ENCODE measurements around the gene PPEF2. TPM values are rescaled to one million over a fixed set of nuclear protein-coding genes. Genes with fewer than 3 reads are reported as not detected.

The PPEF2 gene
- total RNA-seq, 1 experiment from 2014 or later, result not detected

- Histone ChIP-seq H3K27ac (ENCODE audit: low read length) (no peak overlapping the region), H3K4me1 (ENCODE audit: control insufficient read depth, insufficient read depth, low read length) (no peaks in the 10 kb centered on the region), H3K27me3 (ENCODE audit: control insufficient read depth, insufficient read depth, low read length) (no peaks in the 10 kb centered on the region), H3K4me3 (ENCODE audit: low read depth in 2 of 2, low read length in 2 of 2) (no peak overlapping the region), H3K9me3 (ENCODE audit: control insufficient read depth, insufficient read depth, low read depth, low read length) (no peaks in the 10 kb centered on the region), H3K36me3 (ENCODE audit: control insufficient read depth, insufficient read depth, low read length) (no peaks in the 10 kb centered on the region)
- intact Hi-C loops (cut with micrococcal nuclease; ENCODE audit: unreplicated experiment), result no loop called here
- ChIA-PET CTCF (no interaction called here), POLR2A (no interaction called here)
- no TSS peak for BruUV-seq (replicated peaks)
- in situ Hi-C loops (cut with HindIII; ENCODE audit: low pct_unique_long_range_greater_than_20kb, low sequenced_read_pairs), result no loop called here
- no peak for DNase-seq (ENCODE audit: low read depth, low spot score)
- ATAC-seq, result no peak
- TF ChIP-seq TCF7L2 (IDR thresholded peaks at IDR 0.05; ENCODE audit: low read depth, low read length) (no peak), POLR2AphosphoS5 (IDR thresholded peaks at IDR 0.05; ENCODE audit: low read depth, low read length) (no peak), REST (IDR thresholded peaks at IDR 0.05; ENCODE audit: insufficient read depth in 1 of 2, low read depth in 2 of 2, low read length in 1 of 2) (no peak), CTCF (IDR thresholded peaks at IDR 0.05) (no peak)
Measured at GRCh38 chr4:75869100-75869499, 33.2 kb downstream of the PPEF2 start.

GRCh38 chr4:75867130-75867529 is 35.1 kb downstream of the PPEF2 start:
- no peaks in the 10 kb centered on the region for H3K4me1 ChIP-seq (ENCODE audit: control insufficient read depth, insufficient read depth, low read length)
- H3K4me3 ChIP-seq (ENCODE audit: low read depth in 2 of 2, low read length in 2 of 2), result no peak overlapping the region
- BruUV-seq (replicated peaks), result no TSS peak
- H3K9me3 ChIP-seq (ENCODE audit: control insufficient read depth, insufficient read depth, low read depth, low read length), result no peaks in the 10 kb centered on the region
- ChIA-PET POLR2A (no interaction called here), CTCF (interaction anchor here (0.6 kb wide), 1 partner anchor 19 kb away, joined by 3 read pairs; no protein-coding TSS in a partner anchor)
- H3K27me3 ChIP-seq (ENCODE audit: control insufficient read depth, insufficient read depth, low read length), result no peaks in the 10 kb centered on the region
- intact Hi-C loops (cut with micrococcal nuclease; ENCODE audit: unreplicated experiment) (no loop called here), in situ Hi-C loops (cut with HindIII; ENCODE audit: low pct_unique_long_range_greater_than_20kb, low sequenced_read_pairs) (no loop called here)
- no peak for TF ChIP-seq POLR2AphosphoS5 (IDR thresholded peaks at IDR 0.05; ENCODE audit: low read depth, low read length)
- no peak for TF ChIP-seq REST (IDR thresholded peaks at IDR 0.05; ENCODE audit: insufficient read depth in 1 of 2, low read depth in 2 of 2, low read length in 1 of 2)
- no peak for TF ChIP-seq TCF7L2 (IDR thresholded peaks at IDR 0.05; ENCODE audit: low read depth, low read length)
- TF ChIP-seq SIN3A (IDR thresholded peaks at IDR 0.05; ENCODE audit: borderline replicate concordance, insufficient read depth, low read depth, low read length), result no peak
- TF ChIP-seq CTCF (IDR thresholded peaks at IDR 0.05), result no peak
- no peak overlapping the region for H3K27ac ChIP-seq (ENCODE audit: low read length)
- no peaks in the 10 kb centered on the region for H3K36me3 ChIP-seq (ENCODE audit: control insufficient read depth, insufficient read depth, low read length)
- no peak for ATAC-seq
- no peak for DNase-seq (ENCODE audit: low read depth, low spot score)
